Lower lobe of right lung (tissue), 2 donors: ENCODE data around the gene DTNBP1. TPM values are rescaled to one million over a fixed set of nuclear protein-coding genes. Genes with fewer than 3 reads are reported as not detected.

ENCODE experiments used
- ATAC-seq, 2 donors: fragments of 200-7000 bp; cut with Tn5 transposase; one replicate each; pipeline ENCODE4 v1.9.1; 2020 to 2022; ENCODE audit warnings: mild to moderate bottlenecking in 2 of 2, moderate library complexity in 2 of 2
- DNase-seq: peaks from one replicate; pipeline ENCODE4 v3.0.0-alpha.2; 2020
- H3K27ac ChIP-seq: fragments of 200-600 bp; one replicate; pipeline ENCODE4 v1.8.0; 2022
- H3K27me3 ChIP-seq: fragments of 200-600 bp; one replicate; pipeline ENCODE4 v1.8.0; 2022; ENCODE audit warnings: low read depth
- H3K36me3 ChIP-seq: fragments of 200-600 bp; one replicate; pipeline ENCODE4 v1.8.0; 2022; ENCODE audit warnings: mild to moderate bottlenecking
- H3K4me1 ChIP-seq: fragments of 200-600 bp; one replicate; pipeline ENCODE4 v1.8.0; 2022
- H3K4me3 ChIP-seq: fragments of 200-600 bp; one replicate; pipeline ENCODE4 v1.8.0; 2022; ENCODE audit warnings: mild to moderate bottlenecking
- H3K9me3 ChIP-seq: fragments of 200-600 bp; one replicate; pipeline ENCODE4 v1.8.0; 2022
- intact Hi-C: fragments of 100-400 bp; cut with DNase I; formaldehyde crosslinking; loops from one replicate; pipeline ENCODE4 v1.11.0; 2022
- total RNA-seq: library from RNA; stranded (reverse); fragmentation: NEBNext Ultra II Directional; extraction: Animal tissue kit (Norgen Biotek cat#: 25700); gene quantifications from one replicate; pipeline ENCODE4 v1.2.1, GENCODE V29; 2021
- TF ChIP-seq, protein P1 (sequence below): fragments of 200-600 bp; IDR thresholded peaks from one replicate; pipeline ENCODE4 v1.8.0; 2022; ENCODE audit warnings: antibody characterized with exemption, mild to moderate bottlenecking
- donor health status: DM: no; HTN: yes; CAD: no; lungs with severe emphysema.

Gene DTNBP1
- total RNA-seq, 1 donor from 2014 or later: 25.9 TPM

- DNase-seq: no peak
- Histone ChIP-seq H3K27me3 (no peaks in the 10 kb centered on the region), H3K4me1 (peaks cover 12% of the 10 kb centered on the region), H3K9me3 (no peaks in the 10 kb centered on the region), H3K36me3 (peaks cover 91% of the 10 kb centered on the region), H3K27ac (no peak overlapping the region), H3K4me3 (no peak overlapping the region)
- intact Hi-C loops: no loop called here
- TF ChIP-seq, protein P1, sequence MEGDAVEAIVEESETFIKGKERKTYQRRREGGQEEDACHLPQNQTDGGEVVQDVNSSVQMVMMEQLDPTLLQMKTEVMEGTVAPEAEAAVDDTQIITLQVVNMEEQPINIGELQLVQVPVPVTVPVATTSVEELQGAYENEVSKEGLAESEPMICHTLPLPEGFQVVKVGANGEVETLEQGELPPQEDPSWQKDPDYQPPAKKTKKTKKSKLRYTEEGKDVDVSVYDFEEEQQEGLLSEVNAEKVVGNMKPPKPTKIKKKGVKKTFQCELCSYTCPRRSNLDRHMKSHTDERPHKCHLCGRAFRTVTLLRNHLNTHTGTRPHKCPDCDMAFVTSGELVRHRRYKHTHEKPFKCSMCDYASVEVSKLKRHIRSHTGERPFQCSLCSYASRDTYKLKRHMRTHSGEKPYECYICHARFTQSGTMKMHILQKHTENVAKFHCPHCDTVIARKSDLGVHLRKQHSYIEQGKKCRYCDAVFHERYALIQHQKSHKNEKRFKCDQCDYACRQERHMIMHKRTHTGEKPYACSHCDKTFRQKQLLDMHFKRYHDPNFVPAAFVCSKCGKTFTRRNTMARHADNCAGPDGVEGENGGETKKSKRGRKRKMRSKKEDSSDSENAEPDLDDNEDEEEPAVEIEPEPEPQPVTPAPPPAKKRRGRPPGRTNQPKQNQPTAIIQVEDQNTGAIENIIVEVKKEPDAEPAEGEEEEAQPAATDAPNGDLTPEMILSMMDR: no peak
- no peak for ATAC-seq
These were observed 154.4 kb downstream of the DTNBP1 start for GRCh38 chr6:15508441-15508871.

DNA sequence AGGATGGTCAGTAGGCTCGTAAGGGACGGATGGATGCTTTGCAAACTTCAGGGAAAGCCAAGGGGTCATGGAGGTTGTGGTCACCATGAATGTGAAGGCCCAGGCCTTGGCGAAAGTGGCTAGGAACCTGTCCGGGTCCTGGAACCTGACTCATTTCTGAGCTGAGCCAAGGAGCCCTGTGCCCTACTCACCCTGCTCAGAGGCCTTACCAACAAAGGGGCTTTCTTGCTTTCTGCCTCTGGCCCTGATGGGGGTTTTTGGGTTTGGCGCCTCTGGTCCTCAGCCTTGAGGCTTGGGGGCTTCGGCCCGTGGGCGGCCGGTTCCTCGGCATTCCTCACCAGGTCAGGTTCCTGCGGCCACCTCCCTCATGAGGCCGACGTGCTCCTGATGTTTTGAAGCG lies 155.1 kb downstream of the DTNBP1 start:
- TF ChIP-seq, protein P1: no peak
- no peak for DNase-seq

GRCh38 chr6:15507221-15507620 lies 155.6 kb downstream of the DTNBP1 start:
- Histone ChIP-seq H3K4me3 (no peak overlapping the region), H3K4me1 (peaks cover 12% of the 10 kb centered on the region), H3K27ac (no peak overlapping the region), H3K27me3 (no peaks in the 10 kb centered on the region), H3K9me3 (no peaks in the 10 kb centered on the region), H3K36me3 (peaks cover 82% of the 10 kb centered on the region)
- TF ChIP-seq, protein P1: no peak
- DNase-seq: no peak
- no peak for ATAC-seq
- intact Hi-C loops: no loop called here

More for the DNA sequence above, 155.1 kb downstream of the DTNBP1 start:
- Histone ChIP-seq H3K4me3 (no peak overlapping the region), H3K27me3 (no peaks in the 10 kb centered on the region), H3K4me1 (peaks cover 12% of the 10 kb centered on the region), H3K27ac (no peak overlapping the region), H3K9me3 (no peaks in the 10 kb centered on the region), H3K36me3 (peaks cover 83% of the 10 kb centered on the region)
- intact Hi-C loops: no loop called here
- ATAC-seq: no peak

GRCh38 chr6:15506066-15506465 lies 156.8 kb downstream of the DTNBP1 start:
- peaks cover 82% of the 10 kb centered on the region for H3K36me3 ChIP-seq
- H3K27me3 ChIP-seq: no peaks in the 10 kb centered on the region
- DNase-seq: no peak
- no peak overlapping the region for H3K4me3 ChIP-seq
- peaks cover 12% of the 10 kb centered on the region for H3K4me1 ChIP-seq
- TF ChIP-seq, protein P1: no peak
- intact Hi-C loops: no loop called here
- H3K9me3 ChIP-seq: no peaks in the 10 kb centered on the region
- no peak overlapping the region for H3K27ac ChIP-seq
- no peak for ATAC-seq

DNA sequence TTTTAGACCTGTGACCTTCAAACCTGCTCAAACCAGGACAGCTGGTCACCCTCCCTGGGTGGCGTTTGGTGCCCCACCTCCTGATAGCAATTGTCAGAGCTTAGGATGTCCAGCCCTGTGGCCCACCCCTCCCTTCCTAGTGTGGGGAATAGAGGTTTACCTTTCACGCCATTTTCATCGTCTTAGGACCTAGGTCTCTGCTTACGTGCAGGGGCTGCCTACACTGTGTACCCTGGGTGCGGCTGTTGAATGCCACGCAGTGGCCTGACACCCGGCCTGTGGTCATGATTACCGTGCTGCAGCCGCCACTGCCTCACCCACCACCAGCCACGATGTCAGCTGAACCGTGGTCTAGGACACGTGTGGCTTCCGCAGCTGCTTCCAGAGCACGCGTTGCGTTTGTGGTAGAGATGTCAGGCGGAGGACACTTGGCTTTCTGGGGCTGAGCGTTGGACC lies 157.3 kb downstream of the DTNBP1 start:
- Histone ChIP-seq H3K27ac (peak overlapping the region; percentile 68), H3K4me1 (peaks cover 12% of the 10 kb centered on the region)
- no peak for ATAC-seq

More for the DNA sequence above, 157.3 kb downstream of the DTNBP1 start:
- H3K36me3 ChIP-seq: peaks cover 80% of the 10 kb centered on the region
- H3K9me3 ChIP-seq: no peaks in the 10 kb centered on the region
- TF ChIP-seq, protein P1: no peak
- no peaks in the 10 kb centered on the region for H3K27me3 ChIP-seq
- DNase-seq: no peak
- peak overlapping the region; percentile 27 for H3K4me3 ChIP-seq
- intact Hi-C loops: no loop called here
